Peyer's patch (tissue), 4 donors: Measurements from ENCODE around the gene LMBRD1.

Experiments
- POLR2A ChIP-seq, 2 donors: fragments of 450-650 bp; IDR thresholded peaks; one replicate each; pipeline ENCODE4 v1.5.1; 2017; ENCODE audit warnings: antibody characterized with exemption in 2 of 2, mild to moderate bottlenecking in 2 of 2, moderate library complexity in 2 of 2
- TF ChIP-seq, protein P1 (sequence below), 6 experiments: fragments of 450-650 bp in 4 of 6; fragments of 200-600 bp in 2 of 6; sonication (generic) in 1 of 6; IDR thresholded peaks; one replicate each; pipeline ENCODE4 v1.5.1; 2017 to 2019; ENCODE audit warnings: antibody characterized with exemption in 6 of 6, mild to moderate bottlenecking in 3 of 6, moderate library complexity in 1 of 6

DNA sequence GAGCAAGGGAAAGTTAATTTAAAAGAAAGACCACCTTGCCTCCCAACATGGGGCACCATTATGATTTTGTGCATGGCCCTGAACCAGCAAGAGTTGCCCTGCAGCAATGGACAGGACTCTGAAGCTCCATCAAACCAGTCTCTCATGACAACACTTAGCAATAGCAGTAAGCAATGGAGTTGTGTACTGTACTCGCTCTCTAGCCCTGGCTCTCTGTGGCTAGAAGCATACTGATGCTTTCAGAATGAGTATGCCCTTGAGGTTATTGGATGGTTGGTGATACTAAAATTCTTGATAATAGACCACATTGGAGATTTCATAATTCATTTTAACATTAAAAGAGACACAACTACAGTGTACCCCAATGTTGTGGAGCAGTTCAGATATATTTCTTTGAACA lies 23.2 kb upstream of the LMBRD1 start:
- no peak for TF ChIP-seq POLR2A (IDR thresholded peaks at IDR 0.05)
- TF ChIP-seq, protein P1, sequence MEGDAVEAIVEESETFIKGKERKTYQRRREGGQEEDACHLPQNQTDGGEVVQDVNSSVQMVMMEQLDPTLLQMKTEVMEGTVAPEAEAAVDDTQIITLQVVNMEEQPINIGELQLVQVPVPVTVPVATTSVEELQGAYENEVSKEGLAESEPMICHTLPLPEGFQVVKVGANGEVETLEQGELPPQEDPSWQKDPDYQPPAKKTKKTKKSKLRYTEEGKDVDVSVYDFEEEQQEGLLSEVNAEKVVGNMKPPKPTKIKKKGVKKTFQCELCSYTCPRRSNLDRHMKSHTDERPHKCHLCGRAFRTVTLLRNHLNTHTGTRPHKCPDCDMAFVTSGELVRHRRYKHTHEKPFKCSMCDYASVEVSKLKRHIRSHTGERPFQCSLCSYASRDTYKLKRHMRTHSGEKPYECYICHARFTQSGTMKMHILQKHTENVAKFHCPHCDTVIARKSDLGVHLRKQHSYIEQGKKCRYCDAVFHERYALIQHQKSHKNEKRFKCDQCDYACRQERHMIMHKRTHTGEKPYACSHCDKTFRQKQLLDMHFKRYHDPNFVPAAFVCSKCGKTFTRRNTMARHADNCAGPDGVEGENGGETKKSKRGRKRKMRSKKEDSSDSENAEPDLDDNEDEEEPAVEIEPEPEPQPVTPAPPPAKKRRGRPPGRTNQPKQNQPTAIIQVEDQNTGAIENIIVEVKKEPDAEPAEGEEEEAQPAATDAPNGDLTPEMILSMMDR (IDR thresholded peaks at IDR 0.05) = no peak
